MCF 10A (cell line): Measurements from ENCODE around the gene KCNMA1. TPM values are rescaled to one million over a fixed set of nuclear protein-coding genes. Genes with fewer than 3 reads are reported as not detected.

Source experiments
- BruUV-seq: library from RNA; stranded (reverse); fragments of 400-500 nt; replicated peaks from 2 replicates; lab custom pipeline; 2021; lab: Mats Ljungman, UMichigan
- CTCF ChIA-PET: fragments of 300-600 bp; sonication (Branson Sonifier 250); formaldehyde crosslinking; extraction: SDS; loops from one replicate; lab custom pipeline; 2021; ENCODE audit warnings: antibody characterized with exemption, inconsistent platforms; lab: Yijun Ruan, JAX
- POLR2A ChIA-PET: fragments of 300-600, 350-650 bp; sonication (Branson Sonifier 250); formaldehyde crosslinking; extraction: SDS; loops from one replicate; lab custom pipeline; 2020; ENCODE audit warnings: antibody characterized with exemption, inconsistent platforms; lab: Yijun Ruan, JAX
- DNase-seq: peaks from one replicate; pipeline ENCODE4 v3.0.0-alpha.2; 2018; ENCODE audit not compliant: unreplicated experiment
- H3K27ac Mint-ChIP-seq: one replicate; pipeline ENCODE4 v1.8.0; 2022; ENCODE audit warnings: mild to moderate bottlenecking, low read depth, mixed read lengths; ENCODE audit not compliant: unreplicated experiment
- H3K27me3 Mint-ChIP-seq: one replicate; pipeline ENCODE4 v1.8.0; 2022; ENCODE audit warnings: mixed read lengths; ENCODE audit not compliant: insufficient read depth, unreplicated experiment
- H3K36me3 Mint-ChIP-seq: one replicate; pipeline ENCODE4 v1.8.0; 2022; ENCODE audit warnings: mild to moderate bottlenecking, moderate library complexity, mixed read lengths; ENCODE audit not compliant: insufficient read depth, unreplicated experiment
- H3K4me1 Mint-ChIP-seq: one replicate; pipeline ENCODE4 v1.8.0; 2022; ENCODE audit warnings: mixed read lengths; ENCODE audit not compliant: insufficient read depth, unreplicated experiment
- H3K4me3 Mint-ChIP-seq: one replicate; pipeline ENCODE4 v1.8.0; 2022; ENCODE audit warnings: mild to moderate bottlenecking, moderate library complexity, mixed read lengths; ENCODE audit not compliant: unreplicated experiment
- H3K9me3 Mint-ChIP-seq: one replicate; pipeline ENCODE4 v1.8.0; 2022; ENCODE audit warnings: mixed read lengths; ENCODE audit not compliant: unreplicated experiment
- intact Hi-C: fragments of 100-400 bp; cut with micrococcal nuclease; formaldehyde crosslinking; loops from 2 replicates; pipeline ENCODE4 v1.14.1; 2022
- total RNA-seq: library from RNA; stranded (reverse); gene quantifications from 2 replicates; pipeline ENCODE4 v1.2.3, GENCODE V29; 2022
- TF ChIP-seq, protein P1 (sequence below): fragments of 200-600 bp; IDR thresholded peaks from one replicate; pipeline ENCODE4 v1.8.0; 2022; ENCODE audit warnings: antibody characterized with exemption, mild to moderate bottlenecking; ENCODE audit not compliant: unreplicated experiment

Gene KCNMA1
- total RNA-seq, 1 experiment from 2014 or later: 7.5 TPM

- TF ChIP-seq, protein P1, sequence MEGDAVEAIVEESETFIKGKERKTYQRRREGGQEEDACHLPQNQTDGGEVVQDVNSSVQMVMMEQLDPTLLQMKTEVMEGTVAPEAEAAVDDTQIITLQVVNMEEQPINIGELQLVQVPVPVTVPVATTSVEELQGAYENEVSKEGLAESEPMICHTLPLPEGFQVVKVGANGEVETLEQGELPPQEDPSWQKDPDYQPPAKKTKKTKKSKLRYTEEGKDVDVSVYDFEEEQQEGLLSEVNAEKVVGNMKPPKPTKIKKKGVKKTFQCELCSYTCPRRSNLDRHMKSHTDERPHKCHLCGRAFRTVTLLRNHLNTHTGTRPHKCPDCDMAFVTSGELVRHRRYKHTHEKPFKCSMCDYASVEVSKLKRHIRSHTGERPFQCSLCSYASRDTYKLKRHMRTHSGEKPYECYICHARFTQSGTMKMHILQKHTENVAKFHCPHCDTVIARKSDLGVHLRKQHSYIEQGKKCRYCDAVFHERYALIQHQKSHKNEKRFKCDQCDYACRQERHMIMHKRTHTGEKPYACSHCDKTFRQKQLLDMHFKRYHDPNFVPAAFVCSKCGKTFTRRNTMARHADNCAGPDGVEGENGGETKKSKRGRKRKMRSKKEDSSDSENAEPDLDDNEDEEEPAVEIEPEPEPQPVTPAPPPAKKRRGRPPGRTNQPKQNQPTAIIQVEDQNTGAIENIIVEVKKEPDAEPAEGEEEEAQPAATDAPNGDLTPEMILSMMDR: no peak
- BruUV-seq: no TSS peak
- ChIA-PET POLR2A (no interaction called here), CTCF (interaction anchor here (1.2 to 1.7 kb wide), 2 partner anchors 14 to 22 kb away, joined by 4 to 8 read pairs; no protein-coding TSS in a partner anchor)
- DNase-seq: no peak
- no peaks in the 10 kb centered on the region for H3K4me1 Mint-ChIP-seq
- no peaks in the 10 kb centered on the region for H3K27me3 Mint-ChIP-seq
- H3K27ac Mint-ChIP-seq: no peak overlapping the region
- no peak overlapping the region for H3K4me3 Mint-ChIP-seq
- intact Hi-C loops: no loop called here
- H3K36me3 Mint-ChIP-seq: no peaks in the 10 kb centered on the region
- no peaks in the 10 kb centered on the region for H3K9me3 Mint-ChIP-seq
Observed at GRCh38 chr10:77187376-77187999, 450.1 kb downstream of the KCNMA1 start.

DNA sequence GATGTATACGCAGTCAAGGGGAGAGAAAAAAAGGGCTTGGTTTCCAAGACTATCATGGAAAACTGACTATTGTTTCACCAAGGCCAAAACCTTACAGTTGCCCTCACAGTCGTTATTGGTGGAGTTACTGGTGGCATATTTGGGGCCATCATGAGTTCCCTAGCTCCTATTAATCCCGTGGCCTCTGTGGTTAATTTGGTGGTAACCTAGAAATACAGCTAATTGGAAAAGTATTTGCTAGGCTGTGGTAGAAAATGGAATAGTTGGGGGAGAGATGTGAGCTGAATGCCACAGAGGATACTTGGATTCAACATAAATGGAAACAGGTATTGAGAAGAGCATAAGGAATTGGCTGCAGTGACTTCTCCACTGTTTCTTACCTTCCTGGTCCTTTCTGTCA, 450.7 kb downstream of the KCNMA1 start:
- H3K4me1 Mint-ChIP-seq: no peaks in the 10 kb centered on the region
- POLR2A ChIA-PET: no interaction called here
- no peak for DNase-seq
- H3K27me3 Mint-ChIP-seq: no peaks in the 10 kb centered on the region
- TF ChIP-seq, protein P1: no peak
- no TSS peak for BruUV-seq
- no peak overlapping the region for H3K27ac Mint-ChIP-seq
- no peak overlapping the region for H3K4me3 Mint-ChIP-seq
- intact Hi-C loops: no loop called here
- no peaks in the 10 kb centered on the region for H3K9me3 Mint-ChIP-seq
- no peaks in the 10 kb centered on the region for H3K36me3 Mint-ChIP-seq
- CTCF ChIA-PET: interaction anchor here (1.2 to 1.7 kb wide), 2 partner anchors 13 to 21 kb away, joined by 4 to 8 read pairs; no protein-coding TSS in a partner anchor

DNA sequence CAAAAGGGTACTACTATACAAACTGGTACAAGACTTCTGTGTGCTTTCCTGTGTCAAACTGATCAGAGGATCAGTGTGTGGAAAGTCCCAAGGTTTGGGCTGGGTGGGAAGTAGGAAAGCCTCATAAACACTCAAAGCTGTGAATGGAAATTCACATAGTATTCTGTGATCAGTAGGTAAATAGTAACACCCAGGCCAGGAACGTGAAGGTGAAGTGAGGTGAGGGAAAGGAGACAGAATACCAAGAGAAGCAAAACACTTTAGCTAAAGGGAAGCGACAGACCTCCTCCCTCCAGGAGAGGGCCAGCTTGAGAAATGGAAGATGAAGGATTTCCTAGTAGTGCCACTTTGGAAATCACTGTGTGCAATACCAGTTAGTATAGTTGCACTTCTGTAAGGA, 451.9 kb downstream of the KCNMA1 start:
- Mint-ChIP-seq H3K36me3 (no peaks in the 10 kb centered on the region), H3K9me3 (no peaks in the 10 kb centered on the region), H3K27ac (no peak overlapping the region), H3K27me3 (no peaks in the 10 kb centered on the region), H3K4me1 (no peaks in the 10 kb centered on the region), H3K4me3 (no peak overlapping the region)
- no TSS peak for BruUV-seq
- intact Hi-C loops: no loop called here
- TF ChIP-seq, protein P1: no peak
- no peak for DNase-seq
- POLR2A ChIA-PET: no interaction called here
- CTCF ChIA-PET: interaction anchor here (0.6 kb wide), 1 partner anchor 66 kb away, joined by 3 read pairs; no protein-coding TSS in a partner anchor

GRCh38 chr10:77182803-77183202, 454.8 kb downstream of the KCNMA1 start:
- Mint-ChIP-seq H3K27ac (no peak overlapping the region), H3K27me3 (no peaks in the 10 kb centered on the region), H3K4me1 (peaks cover 8% of the 10 kb centered on the region), H3K36me3 (no peaks in the 10 kb centered on the region), H3K4me3 (no peak overlapping the region), H3K9me3 (no peaks in the 10 kb centered on the region)
- BruUV-seq: no TSS peak
- ChIA-PET POLR2A (no interaction called here), CTCF (interaction anchor here (0.7 to 2.5 kb wide), 3 partner anchors 9 to 112 kb away, joined by 5 to 17 read pairs (median 5); no protein-coding TSS in a partner anchor)
- intact Hi-C loops: no loop called here
- TF ChIP-seq, protein P1: no peak
- DNase-seq: no peak
